Ecto neural progenitor cell (in vitro differentiated cells): ENCODE data around the gene KAZN.
A peak's percentile ranks its signal among the peaks of the same experiment; 100 is the strongest.

Experiments
- DNase-seq: peaks from one replicate; pipeline ENCODE4 v3.0.0-alpha.2; 2018; ENCODE audit warnings: low spot score

Gene KAZN

DNA sequence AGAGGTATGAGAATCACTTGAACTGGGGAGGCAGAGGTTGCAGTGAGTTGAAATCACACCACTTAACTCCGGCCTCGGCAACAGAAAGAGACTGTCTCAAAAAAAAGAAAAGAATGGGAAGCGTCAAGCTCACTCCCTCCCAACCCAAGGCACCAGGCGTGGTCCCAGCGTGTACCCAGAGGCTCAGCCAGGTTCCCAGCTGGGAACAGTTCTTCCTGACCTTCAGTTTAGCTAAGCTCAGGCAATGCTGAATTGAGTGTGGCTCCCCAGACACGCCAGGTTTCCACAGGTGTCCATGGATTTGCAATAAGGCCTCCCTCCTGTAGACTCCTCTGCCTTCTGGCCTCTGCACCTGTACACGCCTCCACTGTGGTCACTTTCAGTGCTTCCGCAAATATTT, 414.3 kb downstream of the KAZN start:
- no peak for DNase-seq

DNA sequence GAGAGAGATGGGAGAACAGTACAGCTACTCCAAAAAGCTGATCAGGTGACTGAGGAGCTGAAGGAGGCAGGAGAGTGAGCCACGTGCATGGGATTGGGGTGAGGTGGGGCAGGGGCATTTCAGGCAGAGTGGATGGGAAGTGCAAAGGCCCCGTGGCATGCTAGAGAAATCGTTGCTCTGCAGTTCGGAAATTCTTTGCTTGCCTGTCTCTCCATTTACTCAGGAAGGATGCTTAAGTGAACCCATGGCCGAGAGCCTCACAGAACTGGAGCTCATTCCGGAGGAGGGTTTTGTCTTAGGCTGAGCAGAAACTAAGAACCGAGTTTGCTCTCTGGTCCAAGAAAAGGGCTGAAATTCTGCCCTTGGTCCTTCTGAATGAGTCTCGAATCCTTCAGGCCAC, 415.3 kb downstream of the KAZN start:
- DNase-seq: no peak

DNA sequence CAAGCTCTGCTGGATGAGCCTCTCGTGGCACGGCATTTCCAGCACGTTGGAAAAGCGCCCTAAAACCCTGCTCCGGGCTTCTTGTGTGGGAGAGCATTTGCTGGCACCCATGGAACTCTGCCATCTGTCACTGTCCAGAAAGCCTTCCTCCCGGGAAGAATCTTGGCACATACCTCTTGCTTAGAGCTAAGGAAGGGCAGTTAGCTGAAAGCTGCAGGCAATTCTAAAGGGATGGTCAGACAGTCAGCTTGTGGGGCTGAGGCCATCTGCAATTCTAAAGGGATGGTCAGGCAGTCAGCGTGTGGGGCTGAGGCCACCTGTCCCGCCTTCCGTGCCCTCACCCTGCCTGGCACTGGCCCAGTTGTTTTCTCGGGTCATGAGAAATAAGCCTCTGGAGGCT, 416.0 kb downstream of the KAZN start:
- DNase-seq: no peak

GRCh38 chr1:15016001-15016400, 417.5 kb downstream of the KAZN start:
- no peak for DNase-seq

- no peak for DNase-seq
Observed at GRCh38 chr1:15016526-15016925, 418.0 kb downstream of the KAZN start.

DNA sequence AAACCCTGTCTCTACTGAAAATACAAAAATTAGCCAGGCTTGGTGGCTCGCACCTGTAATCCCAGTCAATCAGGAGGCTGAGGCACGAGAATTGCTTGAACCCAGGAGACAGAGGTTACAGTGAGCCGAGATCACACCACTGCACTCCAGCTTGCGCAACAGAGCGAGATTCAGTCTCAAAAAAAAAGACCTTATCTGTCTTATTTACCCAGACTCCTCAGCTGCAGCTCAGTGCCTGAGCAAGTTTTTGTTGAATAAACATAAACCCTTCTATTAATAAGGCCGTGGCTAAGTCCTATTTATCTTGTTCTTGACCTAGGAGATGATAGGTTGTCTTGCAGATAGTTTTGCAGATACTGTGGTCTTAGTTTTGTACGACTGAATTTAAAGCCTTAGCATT, 418.6 kb downstream of the KAZN start:
- DNase-seq: no peak

DNA sequence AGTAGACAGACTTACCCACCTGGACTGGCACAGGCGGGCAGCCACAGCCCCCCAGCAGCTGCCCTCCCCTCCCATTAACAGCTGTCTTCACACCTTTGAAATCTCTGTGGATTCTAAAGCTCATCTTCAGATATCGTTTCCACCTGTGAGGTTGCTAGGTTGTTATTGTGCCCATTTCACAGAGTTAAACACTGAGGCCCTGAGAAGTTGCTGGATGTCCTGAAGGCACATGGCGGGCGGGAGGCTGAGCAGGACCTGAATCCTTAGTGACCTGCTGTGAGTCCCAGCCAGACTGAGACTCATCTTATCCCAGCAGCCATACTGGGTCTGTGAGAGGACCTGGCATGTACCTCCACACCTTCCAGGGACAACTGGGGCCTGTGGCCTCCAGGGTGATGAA, 420.3 kb downstream of the KAZN start:
- DNase-seq: no peak

DNA sequence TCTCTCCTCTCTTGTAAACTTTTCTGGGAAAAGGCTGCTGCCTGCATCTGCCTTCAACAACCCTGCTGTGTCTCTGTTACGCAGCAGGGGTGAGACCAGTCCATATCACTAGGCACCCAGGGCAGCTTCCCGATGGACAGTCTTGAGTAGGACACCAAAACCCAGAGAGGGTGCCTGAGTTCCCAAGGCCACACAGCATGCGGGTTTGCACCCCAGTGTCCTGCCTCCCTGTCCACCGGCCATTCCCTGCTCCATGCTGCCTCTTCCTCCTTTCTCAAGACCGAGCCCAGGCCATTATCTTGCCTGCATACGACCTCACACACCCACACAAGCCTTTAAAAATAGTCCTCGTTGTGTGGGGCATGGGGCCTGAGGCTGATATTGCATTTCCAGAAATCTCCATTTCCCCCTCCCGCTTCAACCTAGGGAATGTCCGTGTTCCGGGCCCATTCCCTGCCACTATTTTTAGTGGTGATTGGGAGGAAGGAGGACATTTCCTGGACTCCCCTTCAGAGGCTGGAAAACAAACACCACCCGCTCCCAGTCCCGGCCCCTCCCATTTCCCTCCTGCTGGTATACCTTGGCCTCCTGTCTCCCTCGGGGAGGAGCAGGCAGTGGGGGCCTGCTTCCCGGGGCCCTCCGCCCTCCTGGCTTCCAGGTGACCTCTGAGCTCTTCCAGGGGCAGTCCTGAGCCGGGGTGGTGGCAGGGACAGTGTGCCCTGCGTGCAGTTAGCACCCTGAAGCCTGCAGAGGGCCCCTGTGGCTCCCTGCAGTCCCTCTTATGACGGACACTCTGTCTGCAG, 422.7 kb downstream of the KAZN start:
- DNase-seq: no peak

DNA sequence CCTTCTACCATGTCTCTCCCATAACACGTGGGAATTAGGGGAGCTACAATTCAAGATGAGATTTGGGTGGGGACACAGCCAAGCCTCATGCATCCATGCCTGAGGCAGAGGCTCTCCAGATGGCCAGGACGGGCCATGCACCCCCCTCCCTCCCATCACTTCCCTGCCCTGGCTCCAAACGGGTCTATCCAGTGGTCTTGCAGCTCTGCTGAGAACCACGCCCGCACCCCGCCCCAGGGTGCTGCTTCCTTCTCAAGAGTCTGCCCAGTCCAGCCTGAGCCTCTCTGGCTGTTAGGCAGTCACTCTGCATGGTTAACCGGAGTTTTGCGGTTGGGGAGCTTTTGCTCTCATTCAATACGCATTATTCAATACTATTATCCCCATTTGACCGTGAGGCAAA, 423.6 kb downstream of the KAZN start:
- DNase-seq: no peak

GRCh38 chr1:15023205-15023604, 424.7 kb downstream of the KAZN start:
- DNase-seq: no peak

DNA sequence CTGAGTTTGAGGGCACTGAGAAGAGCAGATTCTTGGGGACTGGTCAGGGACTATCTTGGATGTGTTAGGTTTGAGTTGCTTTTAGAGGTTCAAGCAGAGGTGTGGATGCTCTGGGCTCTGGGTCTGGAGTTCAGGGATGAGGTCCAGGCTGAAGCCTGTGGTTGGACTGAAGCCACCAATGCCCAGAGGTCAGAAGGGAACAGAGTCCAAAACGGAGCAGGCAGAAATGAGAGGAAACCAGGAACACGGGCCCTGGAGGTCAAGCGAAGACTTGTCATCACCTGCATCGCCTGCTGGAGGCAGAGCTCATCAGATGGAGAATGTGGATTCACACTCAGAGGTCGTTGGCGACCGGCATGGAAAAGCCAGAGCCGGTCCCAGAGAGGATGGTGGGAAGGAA, 425.5 kb downstream of the KAZN start:
- DNase-seq: no peak

DNA sequence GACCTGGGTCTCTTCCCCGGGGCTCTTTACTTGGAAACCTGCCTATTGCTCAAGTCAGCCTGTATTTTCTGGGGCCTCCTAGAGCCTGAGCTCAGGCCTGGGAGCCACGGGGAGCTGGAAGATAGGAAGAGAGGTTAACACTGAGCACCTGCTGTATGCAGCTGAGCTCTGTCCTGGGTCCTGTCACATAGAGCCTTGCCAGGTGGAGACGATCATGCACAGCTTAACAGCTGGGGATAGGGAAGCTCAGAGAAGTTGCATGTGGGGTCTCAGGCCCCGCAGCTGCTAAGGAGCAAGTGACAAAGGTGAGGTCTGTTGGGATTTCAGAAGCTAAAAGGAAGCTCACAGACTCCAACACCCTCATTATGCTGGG, 427.6 kb downstream of the KAZN start:
- no peak for DNase-seq

GRCh38 chr1:15027515-15027986, 429.1 kb downstream of the KAZN start:
- peak; percentile 79 for DNase-seq

GRCh38 chr1:15028102-15028501, 429.6 kb downstream of the KAZN start:
- no peak for DNase-seq

DNA sequence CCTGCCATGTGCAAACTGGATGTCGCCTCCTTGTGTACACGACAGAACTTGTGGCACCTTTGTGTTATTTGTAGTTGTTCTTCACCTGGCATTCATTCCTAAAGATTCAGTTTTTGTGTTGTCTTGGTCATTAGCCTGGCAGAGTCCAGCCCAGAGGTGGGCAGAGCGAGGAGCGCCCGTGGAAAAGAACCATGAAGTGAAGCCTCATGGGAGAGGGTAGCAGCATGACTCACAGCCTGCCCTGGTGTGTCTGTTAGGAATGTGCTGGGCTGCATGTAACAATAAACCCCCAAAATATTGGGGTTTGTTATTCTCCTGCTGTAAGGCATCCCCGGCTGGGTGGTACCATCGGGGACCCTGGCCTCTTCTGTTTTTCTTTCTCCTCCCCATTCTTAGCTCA, 430.1 kb downstream of the KAZN start:
- DNase-seq: no peak

GRCh38 chr1:15029036-15029435, 430.6 kb downstream of the KAZN start:
- DNase-seq: no peak

- DNase-seq: no peak
Observed at GRCh38 chr1:15029786-15030185, 431.3 kb downstream of the KAZN start.

DNA sequence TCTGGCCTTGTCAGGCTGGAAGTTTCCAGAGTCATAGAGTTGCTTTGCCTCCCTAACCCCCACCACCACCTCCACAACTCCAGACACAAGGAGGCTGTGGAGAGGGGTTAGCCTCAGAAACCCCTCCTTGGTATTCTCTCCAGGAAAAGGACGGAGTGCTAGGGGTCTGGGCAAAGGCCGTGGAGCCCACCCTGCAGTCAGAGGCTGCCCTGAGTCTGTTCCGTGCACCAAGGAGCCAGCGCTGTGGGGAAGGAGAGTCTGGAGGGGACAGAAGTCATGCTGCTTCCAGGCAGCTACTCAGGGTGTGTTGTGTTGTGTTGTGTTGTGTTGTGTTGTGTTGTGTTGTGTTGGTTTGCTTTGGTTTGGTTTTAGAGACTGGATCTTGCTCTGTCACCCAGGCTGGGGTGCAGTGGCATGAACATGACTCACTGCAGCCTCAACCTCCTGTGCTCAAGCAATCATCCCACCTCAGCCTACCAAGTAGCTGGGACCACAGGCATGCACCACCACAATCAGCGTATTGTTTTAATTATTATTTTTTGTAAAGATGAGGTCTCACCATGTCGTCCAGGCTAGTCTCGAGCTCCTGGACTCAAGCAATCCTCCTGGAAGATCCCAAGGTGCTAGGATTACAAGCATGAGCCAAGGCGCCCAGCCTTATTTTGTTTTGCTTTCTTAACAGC, 432.9 kb downstream of the KAZN start:
- no peak for DNase-seq

DNA sequence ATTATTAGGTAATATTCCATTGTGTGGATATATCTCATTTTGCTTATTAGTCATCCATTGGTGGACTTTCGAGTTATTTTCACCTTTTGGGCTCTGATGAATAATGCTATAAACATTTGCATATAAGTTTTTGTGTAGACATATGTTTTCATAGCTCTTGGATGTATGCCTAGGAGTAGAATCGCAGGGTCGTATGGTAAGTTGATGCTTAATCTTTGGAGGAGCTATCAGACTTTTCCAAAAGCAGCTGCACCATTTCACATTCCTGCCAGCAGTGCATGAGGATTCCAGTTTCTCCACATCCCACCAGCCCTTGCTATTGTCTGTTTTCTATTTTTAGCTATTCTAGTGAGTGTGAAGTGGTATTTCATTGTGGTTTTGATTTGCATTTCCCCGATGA, 434.8 kb downstream of the KAZN start:
- DNase-seq: no peak

- DNase-seq: no peak
Observed at GRCh38 chr1:15034656-15035055, 436.2 kb downstream of the KAZN start.

DNA sequence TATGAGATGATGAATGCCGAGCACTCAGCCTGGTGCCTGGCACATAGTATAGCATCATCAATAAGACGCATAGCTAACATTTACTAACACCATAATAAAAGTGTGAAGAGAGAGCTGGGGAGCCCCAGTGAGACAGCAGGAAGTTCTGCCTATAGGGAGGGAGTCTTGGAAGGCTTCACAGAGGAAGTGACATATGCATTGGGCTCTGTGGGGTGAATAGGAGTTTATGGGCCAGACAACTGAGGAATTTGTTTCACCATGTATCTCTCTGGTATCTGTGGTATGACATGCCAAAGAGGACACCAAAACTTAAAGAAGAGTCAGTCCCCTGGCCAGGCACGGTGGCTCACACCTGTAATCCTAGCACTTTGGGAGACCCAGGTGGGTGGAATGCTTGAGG, 436.8 kb downstream of the KAZN start:
- no peak for DNase-seq

- DNase-seq: no peak
Observed at GRCh38 chr1:15036101-15036500, 437.6 kb downstream of the KAZN start.

- no peak for DNase-seq
Observed at GRCh38 chr1:15038232-15039016, 439.9 kb downstream of the KAZN start.
